H1 (cell line): ENCODE measurements around the gene GCAT. TPM values are rescaled to one million over a fixed set of nuclear protein-coding genes. Genes with fewer than 3 reads are reported as not detected.

Experiments
- TAF7 ChIP-seq: optimal IDR thresholded peaks from 2 replicates; pipeline ENCODE3; 2011; ENCODE audit warnings: low read depth, mild to moderate bottlenecking, inconsistent platforms, low read length, moderate library complexity, borderline replicate concordance
- polyA plus RNA-seq, 7 experiments: library from polyadenylated mRNA; depleted of rRNA in 3 of 7; stranded (reverse) in 5 of 7; unstranded in 2 of 7; fragments of >200 nt in 5 of 7; fragments of 200-250 nt in 2 of 7; gene quantifications; 1 replicate in 5 of 7; 2 replicates in 1 of 7; 4 replicates in 1 of 7; pipeline versions ENCODE4 v1.2.1 to v1.2.3, GENCODE V29; 2011 to 2013; ENCODE audit warnings: missing spikeins in 2 of 7, mixed read lengths in 2 of 7
- total RNA-seq: library from RNA; stranded (reverse); fragmentation: NEBNext Ultra II Directional; extraction: Animal tissue kit (Norgen Biotek cat#: 25700); gene quantifications from 2 replicates; pipeline ENCODE4 v1.2.1, GENCODE V29; 2021

The GCAT gene
- total and polyA plus RNA-seq, 2 of the 8 experiments (the other 6 are each of a cell fraction or from before 2014, with no cell fraction given), result 24.3 to 47.5 TPM

DNA sequence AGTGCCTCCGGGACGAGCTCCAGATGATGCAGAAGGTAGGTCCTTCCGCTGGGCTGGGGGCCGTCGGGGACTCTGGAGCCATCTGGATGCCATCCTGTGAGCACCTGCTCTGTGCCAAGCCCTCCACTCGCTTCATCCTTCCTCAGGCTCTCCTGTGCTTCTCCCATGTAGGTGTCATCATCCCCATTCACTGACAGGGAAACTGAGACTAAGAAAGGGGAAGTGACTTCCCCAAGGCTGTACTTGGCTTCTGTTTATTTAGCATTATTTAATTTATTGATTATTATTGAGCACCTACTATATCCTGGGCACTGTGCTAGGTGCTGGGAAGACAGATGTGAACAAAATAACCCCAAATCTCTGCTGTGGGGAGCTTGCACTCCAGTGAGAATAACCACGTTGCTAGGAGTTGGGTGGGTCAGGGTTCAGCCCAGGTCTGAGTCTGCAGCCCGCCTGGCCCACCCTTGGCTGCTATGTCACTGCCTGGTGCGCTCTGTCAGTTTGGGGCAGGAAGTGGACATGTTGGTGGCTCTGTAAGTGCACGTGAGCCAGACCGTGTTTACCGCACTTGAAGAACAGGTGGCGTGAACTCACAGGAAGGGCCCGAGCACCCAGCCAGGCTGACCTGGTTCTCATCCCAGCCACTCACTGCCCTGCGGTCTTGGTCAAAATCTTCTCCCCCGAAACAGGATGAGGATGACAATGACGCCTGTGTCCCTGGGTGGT lies 35.9 kb upstream of the GCAT start (continued):
- TF ChIP-seq TAF7, result no peak
